GM13976 (cell line): Measurements from ENCODE around the gene CHD2.

ENCODE experiments used
- DNase-seq: peaks from one replicate; pipeline ENCODE4 v3.0.0; 2012; ENCODE audit warnings: low spot score
- CTCF ChIP-seq: IDR thresholded peaks from 2 replicates; pipeline ENCODE4 v1.5.1; 2012; ENCODE audit warnings: borderline replicate concordance, mild to moderate bottlenecking; ENCODE audit not compliant: insufficient read depth; ENCODE audit errors: extremely low read depth, missing control alignments, control extremely low read depth
- in situ Hi-C: fragments of 300-500 bp; cut with MboI; formaldehyde crosslinking; loops from one replicate; pipeline ENCODE4 v1.12.0; 2022; ENCODE audit warnings: low sequenced_read_pairs, mixed read lengths, inconsistent platforms; ENCODE audit not compliant: unreplicated experiment

The CHD2 gene

DNA sequence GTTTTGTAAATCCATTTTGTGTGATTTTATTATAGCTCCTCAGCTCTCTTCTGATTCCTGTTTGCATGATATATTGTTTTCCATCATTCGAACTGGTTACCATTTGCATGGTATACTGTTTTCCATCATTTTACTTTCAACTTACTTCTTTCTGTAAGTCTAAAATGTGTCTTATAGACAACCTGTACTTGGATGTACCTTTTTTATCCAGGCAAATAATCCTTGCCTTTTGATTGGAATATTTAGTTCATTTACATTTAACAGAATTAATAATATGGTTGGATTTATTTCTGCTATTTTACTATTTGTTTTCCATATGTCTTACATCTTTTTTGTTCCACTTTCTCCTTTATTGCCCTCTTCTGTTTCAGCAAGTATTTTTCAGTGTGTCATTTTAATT, 62.8 kb downstream of the CHD2 start:
- in situ Hi-C loops: no loop called here
- DNase-seq: no peak
- no peak for TF ChIP-seq CTCF

DNA sequence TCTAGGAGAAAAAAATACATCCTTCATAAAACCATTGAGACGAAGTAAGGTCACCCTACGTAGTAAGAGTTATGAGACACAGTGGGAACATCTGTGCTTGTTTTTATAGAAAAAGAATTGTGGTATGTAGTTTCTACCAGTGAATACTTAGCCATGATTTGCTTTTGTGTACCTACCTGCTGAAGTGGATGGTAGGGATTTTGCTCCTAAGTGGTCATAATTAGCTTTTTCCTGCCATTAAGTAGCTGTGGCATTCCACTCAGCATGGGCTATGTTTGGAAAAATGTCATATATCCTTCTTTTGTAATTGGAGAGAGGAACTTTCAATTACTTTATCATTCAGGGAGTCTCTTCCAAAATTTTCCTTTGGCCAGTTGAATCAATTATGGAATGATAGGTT, 63.7 kb downstream of the CHD2 start:
- no peak for DNase-seq
- in situ Hi-C loops: no loop called here

GRCh38 chr15:92968926-92969651, 69.0 kb downstream of the CHD2 start:
- TF ChIP-seq CTCF: no peak
- in situ Hi-C loops: no loop called here
- no peak for DNase-seq

More for the DNA sequence above, 63.7 kb downstream of the CHD2 start:
- TF ChIP-seq CTCF: no peak

DNA sequence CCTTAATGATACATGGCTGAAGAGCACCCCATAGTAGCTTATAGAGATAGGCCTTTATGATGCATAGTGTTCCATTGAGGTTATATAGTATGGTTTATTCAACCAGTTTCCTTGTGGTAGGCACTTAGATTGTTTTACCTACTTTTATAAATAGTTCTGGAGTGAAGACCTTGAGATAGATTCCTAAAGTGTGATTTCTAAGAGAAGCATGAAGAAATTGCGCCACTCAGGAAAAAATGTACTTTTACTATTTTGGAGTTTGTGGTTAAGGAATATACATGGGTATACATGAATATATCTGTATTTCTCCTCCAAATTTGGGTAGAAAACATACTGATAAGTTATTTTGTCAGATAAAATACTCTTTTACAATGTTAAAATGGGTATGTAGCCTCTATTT, 70.5 kb downstream of the CHD2 start:
- no peak for DNase-seq
- TF ChIP-seq CTCF: no peak
- in situ Hi-C loops: no loop called here

GRCh38 chr15:92971081-92971480, 71.0 kb downstream of the CHD2 start:
- in situ Hi-C loops: no loop called here
- no peak for TF ChIP-seq CTCF
- DNase-seq: no peak

DNA sequence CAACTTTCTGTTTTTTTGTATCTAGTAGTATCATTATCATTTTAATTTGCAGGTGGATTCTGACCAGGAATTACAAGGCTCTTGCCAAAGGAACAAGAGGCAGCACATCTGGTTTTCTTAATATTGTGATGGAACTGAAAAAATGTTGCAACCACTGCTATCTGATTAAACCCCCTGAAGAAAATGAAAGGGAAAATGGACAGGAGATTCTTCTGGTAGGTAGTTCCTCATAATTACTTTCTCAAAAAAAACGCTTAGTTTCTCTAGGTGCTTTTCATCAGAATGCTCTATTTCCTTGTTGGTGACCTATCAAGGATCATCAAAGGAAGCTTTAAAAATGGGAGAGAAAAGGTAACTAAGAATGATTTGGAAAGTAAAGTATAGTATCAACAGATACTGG, 71.6 kb downstream of the CHD2 start:
- no peak for TF ChIP-seq CTCF
- no peak for DNase-seq
- in situ Hi-C loops: no loop called here
